OCI-LY7 (cell line): ENCODE measurements around the gene TFF2.

Source experiments
- CTCF ChIP-seq: fragments of 200-600 bp; sonication (generic); conservative IDR thresholded peaks from 2 replicates; pipeline ENCODE4 v1.5.1; 2014; ENCODE audit warnings: mild to moderate bottlenecking, antibody characterized with exemption, low read length, moderate library complexity, mixed read lengths
- EZH2phosphoT487 ChIP-seq: fragments of 200-600 bp; sonication (generic); IDR thresholded peaks from 2 replicates; pipeline ENCODE4 v1.6.1; 2018; ENCODE audit warnings: low read depth, borderline replicate concordance, mild to moderate bottlenecking, mixed run types, antibody characterized with exemption, low read length, moderate library complexity, mixed read lengths

DNA sequence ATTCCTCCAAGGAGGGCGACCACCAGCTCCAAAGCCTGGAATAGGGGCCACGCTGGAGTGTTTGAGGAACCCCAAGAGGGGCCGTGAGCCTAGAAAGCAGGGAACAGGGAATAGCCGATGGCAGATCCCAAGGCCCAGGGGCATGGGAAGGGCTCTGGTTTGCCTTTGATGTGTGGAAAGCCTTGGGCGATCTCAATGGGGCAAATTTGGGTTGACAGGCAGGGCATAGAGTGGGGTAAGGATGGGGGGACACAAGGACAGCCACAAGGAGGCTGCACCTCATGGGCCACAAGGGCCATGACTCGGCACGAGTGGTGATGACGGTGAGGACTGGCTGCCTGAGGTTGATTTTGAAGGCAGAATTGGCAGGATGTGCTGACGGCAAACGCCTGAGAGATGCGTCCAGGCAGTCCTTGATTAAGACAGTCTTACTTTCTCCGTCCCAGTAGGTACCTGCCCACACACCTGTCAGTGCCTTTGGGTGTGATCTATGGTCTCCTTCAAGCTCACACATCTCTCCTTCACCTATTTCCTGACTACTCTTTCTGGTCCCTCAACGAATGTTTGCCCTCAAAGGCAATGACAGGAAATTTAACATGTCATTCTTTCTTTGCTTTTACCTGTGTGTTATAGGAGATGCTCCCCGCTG, 47.1 kb upstream of the TFF2 start:
- TF ChIP-seq CTCF (no peak), EZH2phosphoT487 (no peak)
